Measurements from ENCODE around the gene AHDC1. TPM values are rescaled to one million over a fixed set of nuclear protein-coding genes. Genes with fewer than 3 reads are reported as not detected.

AHDC1 gene
- total RNA-seq, 2 experiments from 2014 or later: 11.2 to 13.2 TPM

DNA sequence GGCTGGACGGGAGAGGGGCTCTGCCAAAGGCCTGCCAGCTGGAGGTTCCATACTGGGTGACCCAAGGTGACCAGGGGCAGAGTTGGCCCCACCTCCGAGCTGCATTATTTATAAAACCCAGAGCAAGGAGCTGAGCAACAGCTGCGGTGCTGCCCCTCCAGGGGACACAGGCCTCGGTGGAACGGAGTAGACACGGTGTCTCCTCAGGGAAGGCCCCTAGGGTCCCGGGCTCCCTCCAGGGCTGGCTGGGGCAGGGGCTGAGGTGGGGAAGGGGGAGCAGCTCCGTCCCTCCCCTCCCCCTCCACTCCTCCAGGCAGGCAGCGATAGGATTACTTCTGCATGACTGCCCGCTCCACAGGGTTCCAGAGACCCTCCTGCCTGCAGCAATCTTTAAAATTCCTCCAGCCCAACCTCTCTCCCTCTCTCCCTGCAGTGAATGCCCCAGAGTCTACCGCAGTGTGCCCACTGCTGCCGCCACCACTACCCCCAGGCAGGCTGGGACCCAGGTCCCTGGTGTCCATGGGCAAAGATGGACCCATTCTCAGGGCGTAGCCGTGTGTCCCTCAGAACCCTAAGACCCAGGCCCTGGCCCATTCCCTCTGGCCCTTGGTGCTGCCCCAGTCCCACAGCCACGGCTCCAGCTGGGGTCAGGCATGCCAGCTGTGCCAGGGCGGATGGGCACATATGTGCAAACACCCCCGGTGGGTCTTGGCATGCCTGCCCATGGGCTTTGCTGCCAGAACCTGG is 10.8 kb downstream of the AHDC1 start:
- CTCF ChIA-PET: no interaction called here

DNA sequence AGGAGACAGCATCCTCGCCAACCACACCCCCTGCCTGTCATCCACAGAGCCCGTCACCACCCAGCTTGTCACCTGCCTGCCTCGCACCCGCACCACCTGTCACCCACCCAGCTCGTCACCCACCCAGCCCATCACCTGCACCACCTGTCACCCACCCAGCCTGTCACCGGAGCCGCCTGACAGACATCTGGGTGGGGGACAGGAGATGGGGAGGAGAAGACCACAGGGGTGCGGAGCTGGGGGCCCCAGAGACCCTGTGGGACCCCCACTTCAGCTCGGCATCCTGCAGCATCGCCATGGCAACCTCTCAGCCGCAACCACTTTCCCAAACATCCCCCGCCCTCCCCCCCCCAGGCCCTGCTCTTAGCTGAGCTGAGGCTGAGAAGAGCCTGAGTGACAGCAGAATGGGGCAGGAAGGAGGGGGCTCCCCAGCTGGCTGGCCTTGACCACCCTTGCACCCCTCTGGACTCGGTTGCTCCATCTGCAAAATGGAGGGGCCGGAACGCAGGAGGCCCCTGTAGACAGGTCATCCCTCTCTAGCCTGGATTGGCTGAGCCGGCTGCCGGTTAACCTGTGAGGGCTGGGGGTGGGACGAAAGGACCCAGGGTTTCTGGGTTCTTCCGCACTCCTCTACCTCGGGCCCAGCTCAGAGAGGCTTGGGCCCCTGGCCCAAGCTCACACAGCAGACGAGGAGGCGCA is 11.6 kb downstream of the AHDC1 start:
- CTCF ChIA-PET: no interaction called here
- POLR2A ChIA-PET: no interaction called here

More for the DNA sequence above, 10.8 kb downstream of the AHDC1 start:
- POLR2A ChIA-PET: interaction anchor here (0.6 kb wide), 1 partner anchor 10 kb away, joined by 3 read pairs; no protein-coding TSS in a partner anchor

DNA sequence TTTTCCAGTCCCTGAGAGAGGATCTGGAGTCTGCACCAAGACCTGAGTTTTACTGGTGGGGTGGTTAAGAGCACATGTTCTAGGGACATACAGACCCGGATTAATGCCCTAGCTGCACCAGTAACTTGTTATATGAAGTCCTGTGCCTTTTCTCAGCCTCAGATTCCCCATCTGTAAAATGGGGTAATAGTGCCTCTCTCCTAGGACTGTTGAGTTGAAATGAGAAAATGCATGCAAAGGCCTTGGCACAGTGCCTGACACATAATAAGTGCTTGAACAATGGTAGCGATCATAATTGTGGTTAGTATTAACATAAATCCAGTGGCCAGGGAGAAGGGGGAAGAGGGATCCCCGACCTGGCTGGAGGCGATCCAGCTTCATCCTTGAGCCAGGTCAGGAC is 12.3 kb downstream of the AHDC1 start:
- CTCF ChIA-PET: interaction anchor here (0.8 kb wide), 1 partner anchor 14 kb away, joined by 3 read pairs; no protein-coding TSS in a partner anchor
- POLR2A ChIA-PET: no interaction called here

DNA sequence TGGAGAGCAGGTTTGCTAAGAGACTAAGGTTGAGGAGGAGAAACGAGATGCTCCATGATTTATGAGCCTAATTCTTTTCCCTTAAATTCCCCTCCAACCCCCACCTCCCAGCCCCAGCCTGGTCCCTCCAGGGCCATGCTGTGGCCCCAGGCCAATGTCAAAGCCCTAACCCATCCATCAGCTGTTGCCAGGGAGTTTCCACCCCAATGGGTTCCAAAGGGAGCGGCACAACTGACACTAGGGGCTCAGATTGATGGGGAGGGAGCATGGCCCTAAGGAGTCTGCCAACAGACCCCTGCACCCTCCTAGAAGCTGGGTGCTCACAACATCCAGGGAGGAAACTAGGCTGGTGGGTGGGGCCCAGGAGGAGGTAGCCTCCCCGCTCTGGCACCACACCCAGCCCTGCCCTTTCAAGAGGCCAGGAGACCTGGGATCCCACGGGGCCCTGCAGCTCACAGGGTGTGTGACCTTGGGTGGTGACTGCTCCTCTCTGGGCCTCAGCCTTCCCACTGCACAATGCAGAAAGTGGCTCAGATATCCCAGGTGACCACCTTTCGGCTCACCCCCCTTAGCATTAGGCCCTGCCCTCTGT is 12.9 kb downstream of the AHDC1 start:
- ChIA-PET CTCF (interaction anchor here (0.8 kb wide), 1 partner anchor 14 kb away, joined by 3 read pairs; no protein-coding TSS in a partner anchor), POLR2A (no interaction called here)

DNA sequence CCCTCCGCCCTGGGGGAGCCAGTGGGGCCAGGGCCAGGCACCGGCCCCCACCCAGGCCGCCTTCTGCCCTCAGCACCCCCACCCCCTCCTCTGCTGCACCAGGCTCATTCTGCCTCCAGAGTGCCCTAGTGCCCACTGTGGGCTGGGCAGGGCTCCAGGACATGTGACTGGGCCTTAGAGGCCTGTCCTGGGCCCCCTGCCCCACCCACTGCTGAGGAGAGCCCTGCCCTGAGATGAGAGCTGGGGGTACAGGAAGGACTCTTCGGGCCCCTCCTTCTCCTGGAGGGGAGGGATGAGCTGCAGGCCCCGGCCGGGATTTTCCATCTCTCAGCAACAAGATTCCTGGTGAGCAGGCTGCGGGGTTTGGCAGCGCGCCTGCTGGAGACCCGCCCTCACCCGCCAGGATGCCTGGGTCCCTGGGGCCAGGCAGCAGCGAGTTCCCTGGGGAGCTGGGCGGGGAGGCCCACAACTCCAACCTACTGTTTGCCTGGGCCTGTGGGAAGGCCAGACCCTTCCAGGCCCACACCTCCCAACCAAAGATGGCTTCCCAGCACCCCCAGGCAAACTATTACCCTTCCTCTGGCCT is 14.0 kb downstream of the AHDC1 start:
- ChIA-PET CTCF (interaction anchor here (0.9 kb wide), 2 partner anchors 17 to 21 kb away, joined by 3 read pairs; no protein-coding TSS in a partner anchor), POLR2A (no interaction called here)

DNA sequence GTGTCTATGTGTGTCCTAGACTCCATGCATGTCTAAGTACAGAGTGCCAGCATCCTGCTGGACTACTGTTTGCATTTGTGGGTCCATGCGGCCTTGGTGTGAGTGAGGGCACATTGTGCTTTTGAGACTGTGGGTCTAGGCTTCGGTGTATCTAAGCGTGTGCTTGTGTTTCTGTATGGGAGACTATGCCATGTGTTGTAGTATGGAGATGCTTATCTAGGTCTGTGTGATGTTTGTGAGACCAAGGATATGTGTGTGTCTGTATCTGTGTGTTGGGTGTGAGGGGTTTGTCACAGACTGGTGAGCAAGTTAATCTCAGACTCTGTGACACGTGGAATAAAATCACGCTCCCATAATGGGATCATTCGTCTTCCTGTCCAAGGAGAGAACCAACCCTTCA is 14.5 kb downstream of the AHDC1 start:
- ChIA-PET POLR2A (no interaction called here), CTCF (no interaction called here)

DNA sequence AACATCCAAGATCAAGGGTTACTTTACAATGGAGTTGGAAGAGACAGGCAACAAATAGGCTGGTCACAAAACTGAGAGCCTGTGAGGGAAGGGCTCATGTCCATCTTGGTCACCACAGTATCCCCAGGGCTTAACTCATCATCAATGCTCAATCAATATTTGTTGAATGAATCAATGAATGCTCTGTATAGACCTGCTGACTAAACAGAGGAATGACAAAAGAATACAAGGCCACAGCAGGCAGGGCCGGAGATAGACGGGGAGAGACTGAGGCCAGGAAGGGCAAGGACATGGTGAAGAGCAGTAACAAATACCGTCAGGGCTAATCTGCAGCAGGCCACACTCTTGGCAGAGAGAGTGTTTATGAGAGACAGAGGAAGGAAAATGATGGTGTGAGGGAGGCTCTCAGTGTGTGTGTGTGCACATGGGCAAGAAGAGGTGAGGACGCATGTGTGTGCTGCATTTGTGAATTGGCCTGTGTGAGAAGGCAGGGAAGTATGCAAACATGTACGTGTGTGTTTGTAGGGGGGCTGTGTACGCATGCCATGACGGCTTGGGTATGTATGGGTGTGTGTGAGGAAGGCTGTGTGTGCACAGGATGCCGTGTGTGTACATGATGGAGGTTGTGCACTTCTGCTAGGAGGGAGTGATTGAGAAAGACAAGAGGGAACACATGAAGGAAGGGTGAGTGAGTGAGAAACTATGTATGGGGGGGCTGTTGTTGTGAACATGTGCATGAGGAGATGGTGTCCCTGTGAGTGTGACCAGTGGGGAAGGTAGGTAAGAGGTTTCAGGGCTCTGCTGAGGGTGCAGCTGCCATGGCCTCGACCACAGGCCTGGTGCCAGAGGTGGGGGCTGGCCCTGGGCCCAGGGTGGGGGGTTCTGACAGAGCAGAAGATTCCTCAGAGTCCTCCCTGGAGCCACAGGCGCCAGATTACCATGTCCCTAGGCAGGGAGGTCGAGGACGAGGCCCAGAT is 15.4 kb downstream of the AHDC1 start:
- ChIA-PET CTCF (no interaction called here), POLR2A (interaction anchor here (0.6 kb wide), 1 partner anchor 274 kb away, joined by 4 read pairs; no protein-coding TSS in a partner anchor)

DNA sequence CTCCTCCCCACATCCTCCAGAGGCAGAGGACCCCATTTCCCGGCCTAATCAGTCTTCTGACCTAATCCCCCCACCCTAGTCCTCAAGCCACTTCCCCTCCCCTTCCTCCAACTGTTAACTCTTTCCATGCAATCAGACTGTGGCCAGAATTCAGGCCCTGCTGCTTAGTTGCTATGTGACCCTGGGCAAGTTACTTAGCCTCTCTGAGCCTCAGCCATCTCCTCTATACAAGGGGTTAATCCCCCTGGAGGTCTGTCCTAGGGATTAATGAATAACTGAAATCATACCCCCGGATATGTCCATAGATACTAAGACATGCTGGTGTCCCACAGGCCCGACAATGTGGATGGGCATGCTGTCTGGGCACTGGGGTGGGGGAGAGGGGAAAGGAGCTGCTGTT is 18.3 kb downstream of the AHDC1 start:
- ChIA-PET POLR2A (no interaction called here), CTCF (interaction anchor here (0.7 to 1.7 kb wide), 3 partner anchors 17 to 84 kb away, joined by 3 to 5 read pairs (median 3); no protein-coding TSS in a partner anchor)

DNA sequence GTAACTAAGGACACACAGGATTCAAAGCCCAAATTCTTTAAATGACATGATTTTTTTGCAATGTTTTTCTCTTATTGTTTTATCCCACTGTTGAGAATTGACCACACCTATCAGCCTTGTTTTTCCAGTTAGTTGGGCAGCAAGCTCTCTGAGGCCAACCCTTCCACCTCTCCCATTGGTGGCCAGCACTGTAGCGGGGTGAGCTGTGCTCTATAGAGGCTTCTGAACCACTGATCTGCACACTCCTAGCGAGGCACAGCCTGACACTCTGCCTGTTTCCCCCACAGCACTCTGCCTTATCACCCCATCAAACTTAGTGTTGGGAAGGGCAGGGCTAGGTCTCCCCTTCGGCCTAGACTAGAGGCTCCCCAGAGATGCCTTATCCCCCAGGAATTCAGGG is 19.5 kb downstream of the AHDC1 start:
- CTCF ChIA-PET: no interaction called here
- POLR2A ChIA-PET: no interaction called here

DNA sequence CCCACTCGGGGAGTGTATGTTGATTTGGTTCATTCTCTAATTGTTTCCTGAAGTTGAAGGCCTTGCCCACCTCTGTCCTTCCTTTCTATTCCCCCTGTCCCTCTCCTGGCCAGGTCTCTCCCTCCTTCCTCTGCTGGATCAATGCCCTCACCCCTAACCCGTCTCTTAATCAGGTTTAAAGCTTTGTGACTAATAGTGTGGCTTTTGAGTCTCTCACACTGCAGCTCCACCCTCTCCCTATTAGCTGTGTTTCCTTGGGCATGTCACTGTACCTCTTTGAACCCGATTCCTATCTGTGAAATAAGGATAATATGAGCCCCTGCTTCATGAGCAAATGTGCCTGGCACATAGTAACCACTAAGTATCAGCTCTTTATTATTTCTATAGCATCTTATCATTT is 20.5 kb downstream of the AHDC1 start:
- ChIA-PET CTCF (interaction anchor here (0.6 to 1.1 kb wide), 3 partner anchors 11 to 552 kb away, joined by 3 read pairs; no protein-coding TSS in a partner anchor), POLR2A (no interaction called here)

DNA sequence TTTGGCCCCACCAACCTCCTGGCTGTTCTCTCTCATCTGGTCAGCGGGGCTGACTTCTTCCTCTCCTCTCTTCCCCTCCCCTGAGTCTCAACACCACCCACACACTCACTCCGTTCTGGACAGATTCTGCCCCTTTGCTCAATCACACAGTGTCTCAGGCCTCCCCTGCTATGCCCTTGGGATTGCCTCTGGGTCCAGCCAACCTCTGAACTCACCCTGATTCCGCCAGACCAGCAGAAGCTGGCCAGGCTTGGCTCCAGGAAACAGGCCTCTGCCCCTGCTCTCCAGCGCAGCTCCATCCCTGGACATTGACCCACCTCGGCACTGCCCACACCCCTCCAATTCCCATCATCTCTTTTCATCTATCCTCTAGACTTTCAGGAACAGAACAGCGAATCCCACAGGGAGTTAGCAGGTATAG is 22.1 kb downstream of the AHDC1 start:
- CTCF ChIA-PET: no interaction called here
- POLR2A ChIA-PET: no interaction called here

DNA sequence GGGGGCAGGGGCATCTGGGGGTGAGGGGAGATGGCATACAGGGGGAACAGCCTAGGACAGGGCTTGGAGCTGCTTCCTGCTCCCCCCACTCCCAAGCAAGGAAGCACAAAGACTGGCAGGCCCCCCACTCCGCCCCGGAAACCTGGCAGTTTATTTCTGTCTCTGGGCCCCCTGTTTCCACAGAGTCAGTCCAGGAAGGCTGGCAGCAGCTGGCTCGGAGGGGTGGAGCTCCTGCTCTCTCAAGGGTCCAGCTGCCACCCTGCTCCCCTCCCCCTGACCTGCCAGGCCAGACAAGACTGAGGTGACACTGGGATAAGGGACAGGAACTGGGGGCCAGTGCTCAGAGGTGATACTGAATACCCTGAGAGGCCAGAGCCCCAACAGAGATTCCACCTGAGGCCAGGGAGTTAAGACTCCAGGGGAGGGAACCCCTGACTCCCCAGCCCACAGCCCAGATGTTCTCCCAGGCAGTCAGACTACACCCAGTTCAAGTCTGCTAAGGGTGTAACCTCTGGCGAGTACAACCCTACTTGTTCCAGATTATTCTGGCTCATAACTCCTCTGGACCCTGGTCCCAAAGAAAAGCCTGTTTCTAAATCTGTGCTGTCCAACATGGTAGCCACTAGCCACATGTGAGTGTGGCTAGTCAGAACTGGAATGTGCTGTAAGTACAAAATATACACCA is 26.3 kb downstream of the AHDC1 start:
- POLR2A ChIA-PET: no interaction called here
- CTCF ChIA-PET: interaction anchor here (1.2 to 2.1 kb wide), 3 partner anchors 10 to 27 kb away, joined by 3 to 7 read pairs (median 4); no protein-coding TSS in a partner anchor

DNA sequence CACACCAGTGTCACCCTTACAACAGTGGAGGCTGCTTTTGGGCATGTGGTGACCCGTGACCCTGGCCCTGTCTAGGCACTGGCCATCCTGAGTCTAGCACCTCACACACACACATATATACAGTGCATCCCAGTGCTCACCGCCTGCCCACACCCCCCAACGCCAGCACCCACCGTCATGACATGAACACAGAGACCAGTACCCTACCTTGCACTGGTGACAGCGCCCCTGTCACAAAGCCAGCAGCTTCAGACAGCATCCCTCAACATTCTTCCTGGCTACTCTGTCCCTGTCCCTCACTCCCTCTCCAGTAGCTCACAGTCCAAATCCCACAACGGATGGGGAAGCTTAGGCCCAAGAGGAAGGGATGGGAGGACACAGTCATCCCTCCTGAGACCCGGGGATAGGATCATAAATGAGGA is 27.1 kb downstream of the AHDC1 start:
- CTCF ChIA-PET: interaction anchor here (1.2 to 2.1 kb wide), 3 partner anchors 9 to 28 kb away, joined by 3 to 7 read pairs (median 4); no protein-coding TSS in a partner anchor
- POLR2A ChIA-PET: no interaction called here

DNA sequence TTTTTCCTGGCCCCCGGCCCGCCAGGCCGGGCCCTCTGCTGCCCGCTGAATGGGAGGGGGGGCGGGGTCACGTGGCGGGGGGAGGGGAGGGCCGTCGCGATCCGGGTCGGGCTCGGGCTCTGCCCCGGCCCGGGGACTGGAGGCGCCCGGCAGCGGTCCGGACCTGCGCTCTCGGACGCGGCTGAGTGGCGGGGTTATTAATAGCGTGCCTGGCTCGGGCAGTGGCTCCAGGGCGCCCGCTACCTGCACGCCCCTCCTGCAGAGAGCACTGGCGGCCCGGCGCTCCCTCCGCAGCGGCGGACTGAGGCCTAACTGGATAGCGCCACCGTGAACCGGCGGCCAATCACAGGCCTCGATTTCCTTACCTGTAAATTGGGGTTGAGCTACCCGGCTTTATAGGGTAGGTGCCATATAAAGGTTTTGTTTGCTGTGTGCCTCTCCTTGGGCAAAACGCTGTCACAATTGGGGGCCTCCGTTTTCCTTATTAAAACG is 28.1 kb downstream of the AHDC1 start:
- POLR2A ChIA-PET: interaction anchor here (0.5 kb wide), 1 partner anchor 166 kb away, joined by 3 read pairs; no protein-coding TSS in a partner anchor
- CTCF ChIA-PET: interaction anchor here (1.0 to 1.1 kb wide), 2 partner anchors 209 to 218 kb away, joined by 3 read pairs; partner anchors contain the start of gene MAP3K6

DNA sequence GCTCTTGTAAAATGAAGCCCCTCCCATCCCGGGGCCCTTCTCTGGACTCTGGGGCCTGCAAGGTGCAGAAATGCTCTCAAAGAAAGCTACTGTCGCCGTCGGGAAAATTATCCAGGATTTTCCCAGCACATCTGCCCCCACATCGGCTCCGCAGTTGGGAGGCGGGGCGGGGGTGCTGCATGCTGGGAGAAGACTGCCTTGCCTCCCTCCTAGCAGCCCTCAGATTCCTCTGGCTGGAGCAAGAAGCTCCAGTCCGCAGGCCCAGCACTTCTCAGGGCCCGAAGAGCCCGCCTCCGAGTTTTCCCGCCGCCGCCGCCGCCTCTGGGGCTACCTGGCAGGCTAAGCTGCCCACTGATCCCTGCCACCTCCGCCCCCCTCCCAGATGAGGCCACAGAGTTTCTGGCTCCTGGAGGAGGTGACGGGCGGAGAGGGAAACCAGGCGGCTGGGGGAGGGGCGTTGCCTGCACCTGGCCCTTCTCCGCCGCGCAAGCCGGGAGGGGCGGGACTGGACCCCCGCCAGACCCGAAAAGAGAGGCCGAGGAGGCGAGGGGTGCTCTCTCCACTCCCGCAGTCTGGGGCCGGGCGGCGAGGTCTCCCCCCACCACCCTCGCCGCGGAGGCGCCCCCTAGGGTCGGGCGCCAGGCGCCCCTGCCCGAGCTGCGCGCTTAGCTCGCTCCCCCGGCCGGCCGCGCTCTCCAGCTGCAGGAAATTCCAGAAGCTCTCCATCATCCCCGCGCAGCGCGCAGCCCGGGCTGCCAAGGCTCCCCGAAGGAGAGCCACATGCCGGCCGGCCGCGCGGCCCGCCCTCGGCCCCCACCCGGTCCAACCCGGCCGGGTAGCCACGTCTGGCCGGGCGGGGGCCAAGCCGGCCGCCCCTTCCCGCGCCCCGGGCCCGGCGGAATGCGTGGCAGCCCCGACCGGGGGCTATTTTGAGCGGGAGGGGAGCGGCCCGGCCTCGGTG is 28.8 kb downstream of the AHDC1 start:
- POLR2A ChIA-PET: no interaction called here
- CTCF ChIA-PET: interaction anchor here (1.0 to 1.1 kb wide), 2 partner anchors 208 to 217 kb away, joined by 3 read pairs; partner anchors contain the start of gene MAP3K6

DNA sequence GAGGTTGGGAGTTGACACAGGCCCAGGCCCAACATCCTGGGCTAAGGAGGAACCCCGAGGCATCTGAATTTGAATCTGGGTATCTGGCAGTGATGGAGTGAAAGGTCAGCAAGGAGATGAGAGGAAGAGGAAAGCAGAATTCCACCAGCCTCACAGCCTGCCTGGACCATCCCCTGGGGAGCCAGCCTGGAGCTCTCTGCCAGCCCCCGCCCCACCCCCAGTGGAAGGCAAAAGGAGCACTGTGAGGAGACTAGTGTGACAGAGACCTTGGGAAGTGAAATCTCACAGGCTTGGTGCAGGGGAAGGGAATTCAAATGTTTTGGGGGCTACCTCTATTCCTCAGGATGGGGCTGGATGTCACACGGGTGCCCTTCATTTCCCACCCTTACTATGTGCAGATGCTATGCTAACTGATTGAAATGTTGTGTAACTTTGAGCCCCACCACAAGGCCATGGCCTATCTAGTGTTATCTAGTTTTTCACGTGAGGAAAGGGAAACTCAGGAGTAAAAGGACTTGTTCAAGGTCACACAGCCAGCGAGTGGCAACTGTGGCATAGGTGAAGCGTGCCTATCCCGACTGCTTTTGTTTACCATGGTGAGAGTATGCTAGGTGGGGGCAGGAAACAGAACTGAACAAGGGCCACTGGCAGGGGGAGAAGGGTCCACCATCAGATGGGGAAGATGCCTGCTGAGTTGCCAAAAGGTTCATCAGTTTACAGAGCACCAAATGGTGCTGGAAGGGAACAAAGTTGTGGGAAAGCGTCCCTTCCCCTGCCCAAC is 29.8 kb downstream of the AHDC1 start:
- POLR2A ChIA-PET: no interaction called here

More for the DNA sequence above, 29.8 kb downstream of the AHDC1 start:
- CTCF ChIA-PET: interaction anchor here (0.8 kb wide), 1 partner anchor 20 kb away, joined by 3 read pairs; no protein-coding TSS in a partner anchor

Data from activated CD8-positive, alpha-beta memory T cell treated with anti-CD3 and anti-CD28 coated beads for 36 hours (primary cell).